NCI-H226 (cell line): ENCODE data around the gene SPTBN1.

Source experiments
- DNase-seq: peaks from one replicate; pipeline ENCODE4 v3.0.0-alpha.2; 2015

SPTBN1 gene

GRCh38 chr2:54595161-54595803, 139.2 kb downstream of the SPTBN1 start:
- DNase-seq: no peak

DNA sequence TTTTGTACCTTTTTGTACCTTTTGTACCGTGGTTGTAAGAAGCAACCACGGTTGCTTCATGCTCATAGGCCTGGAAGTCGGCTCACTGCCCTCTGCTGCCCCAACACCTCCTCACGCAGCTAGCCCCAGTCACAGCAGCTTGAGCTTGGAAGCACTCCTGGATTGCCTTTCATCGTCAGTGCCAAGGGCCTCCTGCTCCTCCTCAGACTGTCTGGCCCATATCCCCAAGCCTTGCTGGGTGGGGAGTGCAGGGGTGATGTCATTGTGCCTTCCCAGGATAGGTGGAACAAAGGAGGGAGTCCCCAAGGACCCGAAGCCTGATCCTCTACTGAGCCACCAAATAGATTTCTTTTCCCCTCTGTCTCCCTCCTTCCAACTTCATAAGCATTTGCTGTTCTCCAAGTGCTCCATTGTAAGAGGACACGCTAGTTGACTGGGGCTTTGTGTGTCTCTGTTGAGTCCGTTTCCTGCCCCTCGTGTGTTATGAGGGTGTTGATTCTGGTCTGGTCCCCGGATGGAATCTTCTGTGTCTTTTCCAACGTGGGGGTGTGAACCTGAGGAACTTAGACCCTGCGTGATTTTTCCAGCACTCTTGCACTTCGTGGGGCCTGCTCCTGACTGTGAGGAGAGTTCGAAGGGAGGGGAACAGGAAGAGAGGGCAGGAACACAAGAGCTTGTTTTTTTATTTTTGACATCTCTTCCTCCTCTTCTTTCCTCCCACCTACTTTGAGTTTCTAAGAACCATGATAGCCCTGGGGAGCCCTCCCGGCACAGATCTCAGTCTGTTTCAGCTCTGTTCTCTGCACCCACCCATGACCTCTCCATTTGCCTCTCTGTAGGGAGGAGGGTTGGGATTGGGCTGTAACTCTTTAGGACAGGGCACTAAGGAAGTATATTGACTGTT, 140.1 kb downstream of the SPTBN1 start:
- DNase-seq: no peak

GRCh38 chr2:54597153-54597848, 141.2 kb downstream of the SPTBN1 start:
- DNase-seq: no peak

- no peak for DNase-seq
Observed at GRCh38 chr2:54598347-54599325, 142.5 kb downstream of the SPTBN1 start.

- DNase-seq: no peak
Observed at GRCh38 chr2:54599326-54599710, 143.2 kb downstream of the SPTBN1 start.

DNA sequence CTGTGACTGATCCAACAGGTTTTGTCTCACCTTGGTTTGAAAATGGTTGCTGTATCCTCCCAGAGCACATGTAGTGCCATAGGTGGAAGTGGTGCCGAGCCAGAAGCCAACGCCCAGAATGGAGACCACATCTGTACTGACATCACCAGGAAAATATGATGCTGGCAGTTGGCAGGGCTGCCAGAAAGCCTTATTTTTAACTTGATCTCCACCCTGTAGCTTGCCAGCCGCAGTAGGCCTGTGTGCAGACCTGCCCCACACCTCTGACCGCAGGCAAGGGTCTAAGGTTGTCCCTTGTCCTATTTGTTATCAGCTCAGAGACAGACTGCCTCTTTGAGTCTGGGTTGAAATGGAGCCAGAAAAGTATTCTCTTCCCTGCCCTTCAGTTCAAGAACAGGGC, 143.8 kb downstream of the SPTBN1 start:
- DNase-seq: peak; percentile 51

DNA sequence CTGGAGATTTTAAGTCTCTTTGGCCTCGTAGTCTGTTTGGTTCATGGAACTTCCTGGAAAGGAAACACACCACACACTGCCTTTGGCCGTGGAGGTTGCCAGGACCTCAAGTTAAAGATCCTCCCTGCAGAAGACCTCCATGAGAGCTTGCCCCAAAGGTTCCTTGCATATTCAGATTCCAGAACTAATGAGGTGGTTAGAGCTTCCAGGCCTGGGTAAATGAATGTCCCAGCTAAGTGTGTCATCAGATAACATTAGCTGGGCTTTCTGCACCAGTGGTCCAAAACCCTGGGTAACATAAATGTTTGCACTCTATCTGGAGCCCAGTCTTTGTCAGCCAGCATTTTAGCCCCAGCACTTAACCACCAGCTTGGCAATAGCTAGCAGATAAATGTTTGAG, 145.2 kb downstream of the SPTBN1 start:
- DNase-seq: no peak

DNA sequence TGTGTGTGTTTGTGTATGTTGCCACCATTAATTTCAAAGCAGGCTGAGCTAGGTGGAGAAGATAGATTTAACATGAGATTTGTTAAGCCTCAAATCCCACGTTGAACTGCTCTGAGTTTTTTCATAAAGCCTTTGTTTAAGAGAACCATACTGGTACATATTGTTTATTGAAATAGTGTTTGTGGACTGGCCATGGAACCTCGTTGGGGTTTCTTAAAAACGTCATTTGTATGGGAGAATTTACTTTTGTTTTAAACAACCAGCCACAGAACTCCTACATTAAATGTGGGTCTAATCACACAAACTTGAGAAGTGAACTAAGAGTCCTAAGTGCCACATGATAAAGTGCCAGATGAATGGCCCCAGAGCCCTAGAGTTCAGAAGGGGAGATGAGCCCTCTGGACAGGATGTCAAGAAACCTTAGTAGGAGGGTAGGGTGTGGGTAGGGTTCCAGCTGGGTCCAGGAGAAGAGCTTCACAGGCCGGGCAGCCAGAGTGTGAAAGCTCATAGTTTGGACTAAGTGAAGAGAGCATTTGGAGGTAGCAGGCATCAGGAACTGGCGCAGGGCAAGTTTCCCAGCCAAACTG, 146.7 kb downstream of the SPTBN1 start:
- DNase-seq: no peak

DNA sequence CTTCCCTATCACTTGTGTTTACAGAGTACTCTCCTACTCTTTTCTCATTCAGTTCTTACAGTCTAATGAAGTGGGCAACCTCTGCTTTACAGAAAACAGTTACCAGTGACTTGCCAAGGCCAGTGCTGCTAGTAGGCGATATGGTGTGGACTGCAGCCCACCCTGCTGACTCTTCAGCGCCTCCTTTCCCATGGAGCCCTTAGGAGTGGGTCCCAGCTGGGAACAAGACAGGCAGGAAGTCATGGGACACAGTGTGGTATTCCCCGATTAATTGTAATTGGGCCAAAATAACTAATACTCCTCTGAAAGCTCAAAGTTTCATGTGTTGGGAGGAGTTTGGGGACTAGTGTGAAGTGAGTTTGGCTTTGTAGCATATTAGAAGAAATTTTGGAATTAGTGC, 147.2 kb downstream of the SPTBN1 start:
- DNase-seq: no peak

DNA sequence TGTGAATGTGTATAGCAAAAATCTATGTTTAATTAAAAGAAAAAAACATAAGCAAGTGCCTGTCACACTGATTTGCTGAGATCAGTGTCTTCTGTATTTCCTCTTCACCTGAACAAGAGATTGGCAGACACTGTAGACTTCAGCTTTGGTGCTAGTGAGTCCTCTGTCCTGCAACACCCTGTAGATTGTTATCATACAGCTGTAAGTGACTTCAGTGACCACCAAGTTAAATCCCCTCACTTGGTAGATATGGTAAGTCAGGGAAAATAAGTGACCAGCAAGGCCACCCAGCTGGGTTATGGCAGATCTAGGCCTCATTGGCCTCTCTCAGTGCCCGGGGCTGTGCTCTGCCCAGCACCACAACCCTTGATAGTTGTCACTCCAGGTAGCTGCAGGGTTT, 147.7 kb downstream of the SPTBN1 start:
- no peak for DNase-seq

DNA sequence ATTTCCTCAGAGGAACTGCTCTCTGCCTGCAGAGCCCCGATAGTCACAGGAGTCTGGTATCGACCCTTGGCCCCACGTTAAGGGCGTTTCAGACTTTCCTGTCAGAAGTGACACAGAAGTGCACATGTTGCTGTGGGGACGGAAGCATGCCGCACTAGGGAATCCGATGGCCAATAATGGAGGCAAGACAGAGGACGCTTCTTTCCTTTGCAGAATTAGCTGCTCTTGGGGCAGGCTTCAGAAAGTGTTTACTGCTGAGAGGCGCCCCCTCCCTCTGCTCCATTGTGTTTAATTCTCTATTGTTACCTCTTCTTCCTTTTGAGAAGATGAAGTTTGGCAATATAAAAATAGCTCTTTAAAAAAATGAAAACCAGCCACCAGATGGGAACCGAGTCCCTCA, 148.7 kb downstream of the SPTBN1 start:
- DNase-seq: no peak

- peak; percentile 47 for DNase-seq
Observed at GRCh38 chr2:54605836-54606235, 149.7 kb downstream of the SPTBN1 start.

DNA sequence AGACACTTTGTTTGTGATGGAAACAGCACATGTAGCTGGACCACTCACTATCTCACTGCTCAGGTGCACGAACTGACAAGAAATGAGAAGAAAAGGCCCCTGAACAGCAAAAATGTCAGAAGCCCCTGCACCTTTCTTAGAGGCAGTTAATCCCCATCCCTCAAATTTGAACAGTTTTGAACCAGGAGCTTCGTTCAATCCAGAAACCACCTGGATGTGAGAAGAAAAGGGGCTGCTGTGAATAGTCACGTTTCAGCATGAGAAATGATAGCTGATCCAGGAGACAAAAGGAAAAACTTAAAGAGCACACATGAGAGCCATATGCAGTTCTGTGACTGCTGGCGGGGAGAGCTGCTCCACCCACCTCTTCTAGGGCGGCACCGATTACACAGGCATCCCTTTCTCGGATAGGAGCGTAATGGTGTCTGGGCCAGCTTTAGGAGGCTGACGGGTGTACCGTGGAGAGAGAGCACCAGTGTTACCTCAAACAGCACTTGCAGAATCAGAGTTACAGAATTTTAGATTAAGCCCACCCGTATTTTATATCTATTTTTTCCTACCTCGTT, 150.3 kb downstream of the SPTBN1 start:
- no peak for DNase-seq

GRCh38 chr2:54608224-54608623, 152.1 kb downstream of the SPTBN1 start:
- DNase-seq: no peak

GRCh38 chr2:54609241-54609640, 153.1 kb downstream of the SPTBN1 start:
- no peak for DNase-seq

DNA sequence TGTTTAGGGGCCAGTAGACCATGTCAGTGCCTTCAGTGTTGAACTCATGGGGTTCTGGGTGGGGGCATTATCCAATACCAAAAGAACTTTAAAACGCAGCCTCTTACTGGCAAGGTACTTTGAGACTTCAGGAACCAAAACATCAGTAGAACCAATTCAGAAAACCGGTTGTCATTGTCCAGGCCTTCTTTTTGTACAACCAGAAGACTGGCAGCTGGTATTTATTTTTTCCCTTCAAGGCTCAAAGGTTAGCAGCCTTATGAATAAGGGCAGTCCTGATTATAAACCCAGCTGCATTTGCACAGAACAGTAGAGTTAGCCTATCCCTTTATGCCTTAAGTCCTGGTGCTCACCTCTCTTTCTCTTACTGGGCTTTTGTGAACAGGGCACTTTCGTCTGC, 153.5 kb downstream of the SPTBN1 start:
- DNase-seq: no peak

DNA sequence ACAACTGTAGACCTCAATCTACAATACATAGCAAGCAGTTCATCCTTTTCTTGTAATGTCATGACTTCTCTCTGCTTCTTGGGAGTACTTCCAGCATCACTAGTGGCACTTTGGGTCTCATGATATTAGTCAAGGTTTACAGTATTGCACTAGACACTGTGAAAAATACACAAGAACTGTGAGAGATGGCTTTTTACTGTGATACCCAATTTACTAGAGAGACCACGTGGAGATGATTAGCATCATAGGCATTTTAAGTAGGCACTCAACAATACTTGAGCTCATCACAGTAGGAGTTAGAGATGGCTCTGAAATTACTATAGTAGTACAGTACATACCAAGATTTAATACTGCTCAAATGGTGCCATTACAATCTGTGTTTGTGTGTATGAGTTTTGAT, 154.6 kb downstream of the SPTBN1 start:
- DNase-seq: no peak

GRCh38 chr2:54611830-54612545, 155.9 kb downstream of the SPTBN1 start:
- no peak for DNase-seq

GRCh38 chr2:54613386-54613785, 157.3 kb downstream of the SPTBN1 start:
- no peak for DNase-seq

GRCh38 chr2:54613794-54614257, 157.7 kb downstream of the SPTBN1 start:
- DNase-seq: peak; percentile 50

GRCh38 chr2:54614819-54615218, 158.7 kb downstream of the SPTBN1 start:
- DNase-seq: no peak
